ENCODE measurements around the gene CORIN.

DNA sequence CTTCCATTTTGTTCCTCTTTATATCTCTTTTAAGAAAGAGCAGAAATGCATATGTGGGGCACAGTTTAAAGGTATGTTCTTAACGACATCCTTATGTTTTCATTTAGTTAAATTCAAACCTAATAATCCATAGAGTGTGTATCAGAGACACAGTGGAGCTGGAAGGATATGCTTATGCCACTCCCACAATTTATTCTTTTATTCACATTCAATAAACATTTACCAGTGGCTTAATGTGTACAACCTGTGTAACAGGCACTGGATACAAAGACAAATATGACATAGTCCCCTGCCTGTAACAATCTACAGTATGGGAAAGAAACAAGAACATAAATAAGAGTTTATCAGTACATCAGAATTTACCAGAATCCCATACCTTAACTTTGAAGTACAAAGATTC lies 22.4 kb upstream of the CORIN start:
- TF ChIP-seq, protein P1, sequence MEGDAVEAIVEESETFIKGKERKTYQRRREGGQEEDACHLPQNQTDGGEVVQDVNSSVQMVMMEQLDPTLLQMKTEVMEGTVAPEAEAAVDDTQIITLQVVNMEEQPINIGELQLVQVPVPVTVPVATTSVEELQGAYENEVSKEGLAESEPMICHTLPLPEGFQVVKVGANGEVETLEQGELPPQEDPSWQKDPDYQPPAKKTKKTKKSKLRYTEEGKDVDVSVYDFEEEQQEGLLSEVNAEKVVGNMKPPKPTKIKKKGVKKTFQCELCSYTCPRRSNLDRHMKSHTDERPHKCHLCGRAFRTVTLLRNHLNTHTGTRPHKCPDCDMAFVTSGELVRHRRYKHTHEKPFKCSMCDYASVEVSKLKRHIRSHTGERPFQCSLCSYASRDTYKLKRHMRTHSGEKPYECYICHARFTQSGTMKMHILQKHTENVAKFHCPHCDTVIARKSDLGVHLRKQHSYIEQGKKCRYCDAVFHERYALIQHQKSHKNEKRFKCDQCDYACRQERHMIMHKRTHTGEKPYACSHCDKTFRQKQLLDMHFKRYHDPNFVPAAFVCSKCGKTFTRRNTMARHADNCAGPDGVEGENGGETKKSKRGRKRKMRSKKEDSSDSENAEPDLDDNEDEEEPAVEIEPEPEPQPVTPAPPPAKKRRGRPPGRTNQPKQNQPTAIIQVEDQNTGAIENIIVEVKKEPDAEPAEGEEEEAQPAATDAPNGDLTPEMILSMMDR (IDR thresholded peaks at IDR 0.05; ENCODE audit: low read length) = no peak
- no peak for TF ChIP-seq EZH2 (optimal IDR thresholded peaks at IDR 0.05; ENCODE audit: low read depth, low read length)

Data from MM.1S (cell line).